GM12878 (cell line): Measurements from ENCODE around the gene MICA. TPM values are rescaled to one million over a fixed set of nuclear protein-coding genes. Genes with fewer than 3 reads are reported as not detected.

Source experiments
- BCL11A ChIP-seq: IDR thresholded peaks from 2 replicates; pipeline ENCODE4 v1.6.1; 2011; ENCODE audit warnings: low read depth, low read length
- CHD4 ChIP-seq: fragments of 200-600 bp; sonication (generic); IDR thresholded peaks from 2 replicates; pipeline ENCODE4 v1.6.1; 2016; ENCODE audit warnings: mild to moderate bottlenecking
- EED ChIP-seq: sonication (generic); IDR thresholded peaks from 2 replicates; pipeline ENCODE4 v1.6.1; 2016; ENCODE audit warnings: antibody characterized with exemption, low read depth
- ETV6 ChIP-seq, 2 experiments: fragments of 450-650 bp in 1 of 2; IDR thresholded peaks in 1 of 2; conservative IDR thresholded peaks in 1 of 2; 2 replicates each; pipeline ENCODE4 v1.6.1; 2014; ENCODE audit warnings: antibody characterized with exemption in 1 of 2, borderline replicate concordance in 1 of 2, low read depth in 1 of 2, mild to moderate bottlenecking in 1 of 2, moderate library complexity in 1 of 2
- HCFC1 ChIP-seq: fragments of 150-350 bp; IDR thresholded peaks from 2 replicates; pipeline ENCODE4 v1.6.1; 2014; ENCODE audit warnings: low read length
- HDGF ChIP-seq: fragments of 450-650 bp; IDR thresholded peaks from 2 replicates; pipeline ENCODE4 v1.6.1; 2016; ENCODE audit warnings: antibody characterized with exemption
- SUPT20H ChIP-seq: IDR thresholded peaks from 2 replicates; pipeline ENCODE4 v1.6.1; 2011; ENCODE audit warnings: low read depth, mild to moderate bottlenecking, low read length, moderate library complexity, borderline replicate concordance; ENCODE audit not compliant: control insufficient read depth
- TAF1 ChIP-seq: IDR thresholded peaks from 2 replicates; pipeline ENCODE4 v1.6.1; 2011; ENCODE audit warnings: mild to moderate bottlenecking, low read depth, low read length, borderline replicate concordance
- TBL1XR1 ChIP-seq: IDR thresholded peaks from 2 replicates; pipeline ENCODE4 v1.6.1; 2012; ENCODE audit warnings: low read depth, low read length, improper control_type of control experiment
- ZNF217 ChIP-seq: fragments of 450-650 bp; IDR thresholded peaks from 2 replicates; pipeline ENCODE4 v1.6.1; 2017; ENCODE audit warnings: antibody characterized with exemption, mild to moderate bottlenecking
- ZNF622 ChIP-seq: fragments of 450-650 bp; IDR thresholded peaks from 2 replicates; pipeline ENCODE4 v1.6.1; 2017; ENCODE audit warnings: mild to moderate bottlenecking, inconsistent platforms
- polyA plus RNA-seq, 11 experiments: library from polyadenylated mRNA; depleted of rRNA in 4 of 11; unstranded in 6 of 11; stranded (reverse) in 5 of 11; fragments of >200 nt; fragmentation: Nextera tagmentation in 4 of 11; fragmentation: Illumina TruSeq in 1 of 11; extraction: Ambion mirVana in 4 of 11; extraction: Trizol in 1 of 11; gene quantifications; 1 replicate in 1 of 11; 2 replicates in 10 of 11; pipeline versions ENCODE4 v1.2.1 to v1.2.3, GENCODE V29; 2011 to 2016; ENCODE audit warnings: inconsistent platforms in 2 of 11, missing spikeins in 2 of 11, low read depth in 1 of 11
- total RNA-seq, 4 experiments: library from RNA; depleted of rRNA in 3 of 4; stranded (reverse); fragments of >200 nt in 3 of 4; fragmentation: Illumina TruSeq in 1 of 4; extraction: Trizol in 1 of 4; gene quantifications; 2 replicates each; pipeline versions ENCODE4 v1.2.1 to v1.2.3, GENCODE V29; 2013 to 2021
- TF ChIP-seq, protein P1 (sequence below): fragments of 450-650 bp; formaldehyde crosslinking; IDR thresholded peaks from 2 replicates; pipeline ENCODE4 v1.5.0; 2022; ENCODE audit warnings: mild to moderate bottlenecking, missing genetic modification characterization
- TF ChIP-seq, protein P2 (sequence below): IDR thresholded peaks from 2 replicates; pipeline ENCODE4 v1.6.1; 2011; ENCODE audit warnings: borderline replicate concordance, low read depth, mild to moderate bottlenecking, moderate library complexity, low read length; ENCODE audit not compliant: insufficient read depth, poor library complexity, severe bottlenecking
- TF ChIP-seq, protein P3 (sequence below): fragments of 450-650 bp; formaldehyde crosslinking; IDR thresholded peaks from 2 replicates; pipeline ENCODE4 v1.4.0; 2022; ENCODE audit warnings: mild to moderate bottlenecking, moderate library complexity
- TF ChIP-seq, protein P4 (sequence below): fragments of 450-650 bp; IDR thresholded peaks from 2 replicates; pipeline ENCODE4 v1.6.1; 2018; ENCODE audit warnings: borderline replicate concordance, mild to moderate bottlenecking; ENCODE audit not compliant: partially characterized antibody

The MICA gene
- total and polyA plus RNA-seq, 10 of the 15 experiments (the other 5 are each of a cell fraction or from before 2014, with no cell fraction given), result 3.6 to 10.5 (median 6.9) TPM

GRCh38 chr6:31423550-31423949 is 20.2 kb downstream of the MICA start (continued):
- TF ChIP-seq, protein P1, sequence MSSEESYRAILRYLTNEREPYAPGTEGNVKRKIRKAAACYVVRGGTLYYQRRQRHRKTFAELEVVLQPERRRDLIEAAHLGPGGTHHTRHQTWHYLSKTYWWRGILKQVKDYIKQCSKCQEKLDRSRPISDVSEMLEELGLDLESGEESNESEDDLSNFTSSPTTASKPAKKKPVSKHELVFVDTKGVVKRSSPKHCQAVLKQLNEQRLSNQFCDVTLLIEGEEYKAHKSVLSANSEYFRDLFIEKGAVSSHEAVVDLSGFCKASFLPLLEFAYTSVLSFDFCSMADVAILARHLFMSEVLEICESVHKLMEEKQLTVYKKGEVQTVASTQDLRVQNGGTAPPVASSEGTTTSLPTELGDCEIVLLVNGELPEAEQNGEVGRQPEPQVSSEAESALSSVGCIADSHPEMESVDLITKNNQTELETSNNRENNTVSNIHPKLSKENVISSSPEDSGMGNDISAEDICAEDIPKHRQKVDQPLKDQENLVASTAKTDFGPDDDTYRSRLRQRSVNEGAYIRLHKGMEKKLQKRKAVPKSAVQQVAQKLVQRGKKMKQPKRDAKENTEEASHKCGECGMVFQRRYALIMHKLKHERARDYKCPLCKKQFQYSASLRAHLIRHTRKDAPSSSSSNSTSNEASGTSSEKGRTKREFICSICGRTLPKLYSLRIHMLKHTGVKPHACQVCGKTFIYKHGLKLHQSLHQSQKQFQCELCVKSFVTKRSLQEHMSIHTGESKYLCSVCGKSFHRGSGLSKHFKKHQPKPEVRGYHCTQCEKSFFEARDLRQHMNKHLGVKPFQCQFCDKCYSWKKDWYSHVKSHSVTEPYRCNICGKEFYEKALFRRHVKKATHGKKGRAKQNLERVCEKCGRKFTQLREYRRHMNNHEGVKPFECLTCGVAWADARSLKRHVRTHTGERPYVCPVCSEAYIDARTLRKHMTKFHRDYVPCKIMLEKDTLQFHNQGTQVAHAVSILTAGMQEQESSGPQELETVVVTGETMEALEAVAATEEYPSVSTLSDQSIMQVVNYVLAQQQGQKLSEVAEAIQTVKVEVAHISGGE (CRISPR knock-in tag), result no peak
- TF ChIP-seq EED (no peak), BCL11A (no peak), SUPT20H (no peak), ETV6 (conservative IDR thresholded peaks at IDR 0.05 in 1 of 2, IDR thresholded peaks at IDR 0.05 in 1 of 2; ENCODE audit: borderline replicate concordance in 1 of 2, low read depth in 1 of 2) (no peak), HDGF (no peak), TBL1XR1 (no peak), ZNF217 (no peak), TAF1 (no peak), ZNF622 (no peak), HCFC1 (no peak), CHD4 (no peak)
- TF ChIP-seq, protein P2, sequence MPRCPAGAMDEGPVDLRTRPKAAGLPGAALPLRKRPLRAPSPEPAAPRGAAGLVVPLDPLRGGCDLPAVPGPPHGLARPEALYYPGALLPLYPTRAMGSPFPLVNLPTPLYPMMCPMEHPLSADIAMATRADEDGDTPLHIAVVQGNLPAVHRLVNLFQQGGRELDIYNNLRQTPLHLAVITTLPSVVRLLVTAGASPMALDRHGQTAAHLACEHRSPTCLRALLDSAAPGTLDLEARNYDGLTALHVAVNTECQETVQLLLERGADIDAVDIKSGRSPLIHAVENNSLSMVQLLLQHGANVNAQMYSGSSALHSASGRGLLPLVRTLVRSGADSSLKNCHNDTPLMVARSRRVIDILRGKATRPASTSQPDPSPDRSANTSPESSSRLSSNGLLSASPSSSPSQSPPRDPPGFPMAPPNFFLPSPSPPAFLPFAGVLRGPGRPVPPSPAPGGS, result no peak
- TF ChIP-seq, protein P3, sequence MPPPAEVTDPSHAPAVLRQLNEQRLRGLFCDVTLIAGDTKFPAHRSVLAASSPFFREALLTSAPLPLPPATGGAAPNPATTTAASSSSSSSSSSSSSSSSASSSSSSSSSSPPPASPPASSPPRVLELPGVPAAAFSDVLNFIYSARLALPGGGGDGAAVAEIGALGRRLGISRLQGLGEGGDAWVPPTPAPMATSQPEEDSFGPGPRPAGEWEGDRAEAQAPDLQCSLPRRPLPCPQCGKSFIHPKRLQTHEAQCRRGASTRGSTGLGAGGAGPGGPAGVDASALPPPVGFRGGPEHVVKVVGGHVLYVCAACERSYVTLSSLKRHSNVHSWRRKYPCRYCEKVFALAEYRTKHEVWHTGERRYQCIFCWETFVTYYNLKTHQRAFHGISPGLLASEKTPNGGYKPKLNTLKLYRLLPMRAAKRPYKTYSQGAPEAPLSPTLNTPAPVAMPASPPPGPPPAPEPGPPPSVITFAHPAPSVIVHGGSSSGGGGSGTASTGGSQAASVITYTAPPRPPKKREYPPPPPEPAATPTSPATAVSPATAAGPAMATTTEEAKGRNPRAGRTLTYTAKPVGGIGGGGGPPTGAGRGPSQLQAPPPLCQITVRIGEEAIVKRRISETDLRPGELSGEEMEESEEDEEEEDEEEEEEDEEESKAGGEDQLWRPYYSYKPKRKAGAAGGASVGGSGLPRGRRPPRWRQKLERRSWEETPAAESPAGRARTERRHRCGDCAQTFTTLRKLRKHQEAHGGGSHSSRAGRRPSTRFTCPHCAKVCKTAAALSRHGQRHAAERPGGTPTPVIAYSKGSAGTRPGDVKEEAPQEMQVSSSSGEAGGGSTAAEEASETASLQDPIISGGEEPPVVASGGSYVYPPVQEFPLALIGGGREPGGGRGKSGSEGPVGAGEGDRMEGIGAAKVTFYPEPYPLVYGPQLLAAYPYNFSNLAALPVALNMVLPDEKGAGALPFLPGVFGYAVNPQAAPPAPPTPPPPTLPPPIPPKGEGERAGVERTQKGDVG (CRISPR knock-in tag), result no peak
- TF ChIP-seq, protein P4, sequence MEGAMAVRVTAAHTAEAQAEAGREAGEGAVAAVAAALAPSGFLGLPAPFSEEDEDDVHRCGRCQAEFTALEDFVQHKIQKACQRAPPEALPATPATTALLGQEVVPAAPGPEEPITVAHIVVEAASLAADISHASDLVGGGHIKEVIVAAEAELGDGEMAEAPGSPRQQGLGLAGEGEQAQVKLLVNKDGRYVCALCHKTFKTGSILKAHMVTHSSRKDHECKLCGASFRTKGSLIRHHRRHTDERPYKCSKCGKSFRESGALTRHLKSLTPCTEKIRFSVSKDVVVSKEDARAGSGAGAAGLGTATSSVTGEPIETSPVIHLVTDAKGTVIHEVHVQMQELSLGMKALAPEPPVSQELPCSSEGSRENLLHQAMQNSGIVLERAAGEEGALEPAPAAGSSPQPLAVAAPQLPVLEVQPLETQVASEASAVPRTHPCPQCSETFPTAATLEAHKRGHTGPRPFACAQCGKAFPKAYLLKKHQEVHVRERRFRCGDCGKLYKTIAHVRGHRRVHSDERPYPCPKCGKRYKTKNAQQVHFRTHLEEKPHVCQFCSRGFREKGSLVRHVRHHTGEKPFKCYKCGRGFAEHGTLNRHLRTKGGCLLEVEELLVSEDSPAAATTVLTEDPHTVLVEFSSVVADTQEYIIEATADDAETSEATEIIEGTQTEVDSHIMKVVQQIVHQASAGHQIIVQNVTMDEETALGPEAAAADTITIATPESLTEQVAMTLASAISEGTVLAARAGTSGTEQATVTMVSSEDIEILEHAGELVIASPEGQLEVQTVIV, result no peak
- TF ChIP-seq, all 136 proteins: peak for 0
